Activated naive CD4-positive, alpha-beta T cell treated with anti-CD3 and anti-CD28 coated beads for 36 hours (primary cell): Measurements from ENCODE around the gene MYLIP. TPM values are rescaled to one million over a fixed set of nuclear protein-coding genes. Genes with fewer than 3 reads are reported as not detected.

Experiments used
- microRNA-seq: library from miRNA; unstranded; fragments of <30 nt; microRNA quantifications from one replicate; pipeline ENCODE4 v1.2.0, GENCODE V29; 2022; ENCODE audit warnings: borderline microRNAs expressed, borderline replicate concordance
- total RNA-seq, 2 experiments: library from RNA; stranded (reverse); gene quantifications; one replicate each; pipeline ENCODE4 v1.2.3, GENCODE V29; 2021

MYLIP gene
- total RNA-seq, 2 experiments from 2014 or later: 7.3 to 8.1 TPM

Small RNA genes lying within 50 kb of the gene (microRNA-seq; reads per million reads assigned to microRNA genes)
- not detected for gene MIR4639

Other genes with a start within 250 kb of the MYLIP start
- 1 to 10 TPM in 1 of 2 experiments, under 1 TPM in 1; 0.94 to 1.0 TPM for gene GMPR, start 109.5 kb downstream of the MYLIP start, total RNA-seq